Vagina (tissue), 2 donors: ENCODE data around the gene TEX51.

ENCODE experiments used
- POLR2A ChIP-seq, 2 donors: fragments of 450-650 bp; IDR thresholded peaks; one replicate each; pipeline ENCODE4 v1.6.1; 2017; ENCODE audit warnings: antibody characterized with exemption in 2 of 2, mild to moderate bottlenecking in 2 of 2, moderate library complexity in 2 of 2
- POLR2AphosphoS5 ChIP-seq, 2 donors: sonication (generic); formaldehyde crosslinking; IDR thresholded peaks; one replicate each; pipeline ENCODE4 v1.9.0; 2017; ENCODE audit warnings: antibody characterized with exemption in 2 of 2, mild to moderate bottlenecking in 2 of 2, low read depth in 1 of 2; ENCODE audit not compliant: insufficient read depth in 1 of 2
- TF ChIP-seq, protein P1 (sequence below), 3 experiments: fragments of 450-650 bp in 2 of 3; fragments of 200-600 bp in 1 of 3; sonication (generic) in 1 of 3; IDR thresholded peaks; one replicate each; pipeline ENCODE4 v1.5.1; 2017 to 2019; ENCODE audit warnings: antibody characterized with exemption in 3 of 3, mild to moderate bottlenecking in 2 of 3, moderate library complexity in 2 of 3

DNA sequence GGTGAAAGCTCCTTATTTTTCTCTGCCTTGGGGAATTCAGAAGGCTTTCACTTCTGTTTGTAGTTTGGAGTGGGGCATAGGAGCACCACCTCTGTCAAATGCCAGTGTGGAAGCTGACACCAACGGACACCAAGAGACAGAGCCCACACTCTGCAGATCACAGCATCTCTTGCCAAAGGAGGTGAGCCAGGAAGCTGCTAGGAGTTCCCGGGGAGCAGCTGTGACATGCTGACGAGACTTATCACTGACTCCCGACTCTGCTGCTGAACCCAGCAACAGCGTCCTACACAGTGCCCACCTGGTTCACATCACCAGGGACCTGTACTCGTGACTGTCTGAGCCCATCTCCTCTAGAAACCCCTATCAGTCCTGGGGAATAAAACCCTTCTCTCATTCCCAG lies 8.1 kb downstream of the TEX51 start:
- TF ChIP-seq, protein P1, sequence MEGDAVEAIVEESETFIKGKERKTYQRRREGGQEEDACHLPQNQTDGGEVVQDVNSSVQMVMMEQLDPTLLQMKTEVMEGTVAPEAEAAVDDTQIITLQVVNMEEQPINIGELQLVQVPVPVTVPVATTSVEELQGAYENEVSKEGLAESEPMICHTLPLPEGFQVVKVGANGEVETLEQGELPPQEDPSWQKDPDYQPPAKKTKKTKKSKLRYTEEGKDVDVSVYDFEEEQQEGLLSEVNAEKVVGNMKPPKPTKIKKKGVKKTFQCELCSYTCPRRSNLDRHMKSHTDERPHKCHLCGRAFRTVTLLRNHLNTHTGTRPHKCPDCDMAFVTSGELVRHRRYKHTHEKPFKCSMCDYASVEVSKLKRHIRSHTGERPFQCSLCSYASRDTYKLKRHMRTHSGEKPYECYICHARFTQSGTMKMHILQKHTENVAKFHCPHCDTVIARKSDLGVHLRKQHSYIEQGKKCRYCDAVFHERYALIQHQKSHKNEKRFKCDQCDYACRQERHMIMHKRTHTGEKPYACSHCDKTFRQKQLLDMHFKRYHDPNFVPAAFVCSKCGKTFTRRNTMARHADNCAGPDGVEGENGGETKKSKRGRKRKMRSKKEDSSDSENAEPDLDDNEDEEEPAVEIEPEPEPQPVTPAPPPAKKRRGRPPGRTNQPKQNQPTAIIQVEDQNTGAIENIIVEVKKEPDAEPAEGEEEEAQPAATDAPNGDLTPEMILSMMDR (IDR thresholded peaks at IDR 0.05), result no peak
- TF ChIP-seq POLR2A (IDR thresholded peaks at IDR 0.05) (no peak), POLR2AphosphoS5 (IDR thresholded peaks at IDR 0.05; ENCODE audit: insufficient read depth in 1 of 2, low read depth in 1 of 2) (no peak)
